Stimulated activated CD4-positive, alpha-beta T cell treated with anti-CD3 and anti-CD28 coated beads, Interleukin-1b, Interleukin-23, amount 100 ng/mL, for 4 hours (primary cell): Measurements from ENCODE around the gene PTK6.

ENCODE experiments used
- DNase-seq, 2 donors: peaks; one replicate each; pipeline ENCODE4 v3.0.0-alpha.2; 2020; ENCODE audit warnings: low read depth in 2 of 2

The PTK6 gene

GRCh38 chr20:63478346-63479302 is 58.6 kb downstream of the PTK6 start:
- no peak for DNase-seq
